RWPE2 (cell line): ENCODE measurements around the gene LGALS4.
"Not testable (repeated sequence)": the region's sequence is repeated elsewhere in the genome, so short reads cannot be mapped to it uniquely, and the experiment has no call there.

Source experiments
- ATAC-seq: fragments of 200-7000 bp; cut with Tn5 transposase; 3 replicates; pipeline ENCODE4 v1.9.1; 2021; ENCODE audit warnings: low read depth
- DNase-seq: peaks from one replicate; pipeline ENCODE4 v3.0.0-alpha.2; 2020; ENCODE audit warnings: low spot score
- H3K27ac ChIP-seq: fragments of 450-650 bp; 2 replicates; pipeline ENCODE4 v1.5.1; 2017; ENCODE audit warnings: mild to moderate bottlenecking; ENCODE audit not compliant: poor library complexity, severe bottlenecking
- H3K27me3 ChIP-seq: fragments of 250-450 bp; sonication (Bioruptor Pico); 2 replicates; pipeline ENCODE4 v1.5.1; 2021; ENCODE audit warnings: mild to moderate bottlenecking, moderate library complexity; ENCODE audit not compliant: insufficient read depth, poor library complexity, severe bottlenecking
- H3K36me3 ChIP-seq: fragments of 250-450 bp; sonication (Bioruptor Pico); 2 replicates; pipeline ENCODE4 v1.5.1; 2020; ENCODE audit warnings: low read depth, mild to moderate bottlenecking, moderate library complexity
- H3K4me1 ChIP-seq: fragments of 250-450 bp; sonication (Bioruptor Pico); 2 replicates; pipeline ENCODE4 v1.5.1; 2021; ENCODE audit warnings: mild to moderate bottlenecking, moderate library complexity; ENCODE audit not compliant: insufficient read depth, poor library complexity, severe bottlenecking
- H3K4me3 ChIP-seq: fragments of 250-450 bp; sonication (Bioruptor Pico); 2 replicates; pipeline ENCODE4 v1.5.1; 2021; ENCODE audit warnings: mild to moderate bottlenecking, moderate library complexity; ENCODE audit not compliant: severe bottlenecking
- H3K9me3 ChIP-seq: fragments of 250-450 bp; sonication (Bioruptor Pico); 2 replicates; pipeline ENCODE4 v1.5.1; 2021; ENCODE audit warnings: mild to moderate bottlenecking, moderate library complexity; ENCODE audit not compliant: severe bottlenecking
- TF ChIP-seq, protein P1 (sequence below): fragments of 450-650 bp; IDR thresholded peaks from one replicate; pipeline ENCODE4 v1.5.1; 2017; ENCODE audit warnings: mild to moderate bottlenecking, moderate library complexity; ENCODE audit not compliant: poor library complexity, severe bottlenecking

Gene LGALS4

DNA sequence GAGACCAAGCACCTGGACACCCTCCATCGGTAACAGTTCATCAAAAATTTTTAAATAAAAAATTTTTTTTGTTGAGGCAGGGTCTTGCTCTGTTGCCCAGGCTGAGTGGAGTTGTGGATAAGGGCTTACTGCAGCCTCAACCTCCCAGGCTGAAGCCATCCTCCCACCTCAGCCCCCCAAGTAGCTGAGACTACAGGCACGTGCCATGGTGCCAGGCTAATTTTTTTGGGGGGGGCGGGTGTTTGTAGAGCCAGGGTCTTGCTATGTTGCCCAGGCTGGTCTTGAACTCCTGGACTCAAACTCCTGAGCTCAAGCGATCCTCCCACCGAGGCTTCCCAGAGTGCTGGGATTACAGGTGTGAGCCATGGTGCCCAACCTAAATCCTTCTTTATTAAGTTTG, 19.1 kb downstream of the LGALS4 start:
- DNase-seq (no peak), ATAC-seq (no peak)
- no peaks in the 10 kb centered on the region for H3K9me3 ChIP-seq
- H3K36me3 ChIP-seq, result no peaks in the 10 kb centered on the region
- peaks cover 16% of the 10 kb centered on the region for H3K4me1 ChIP-seq
- H3K27ac ChIP-seq, result peak overlapping the region; percentile 94
- H3K4me3 ChIP-seq, result no peak overlapping the region
- H3K27me3 ChIP-seq, result no peaks in the 10 kb centered on the region
- TF ChIP-seq, protein P1, sequence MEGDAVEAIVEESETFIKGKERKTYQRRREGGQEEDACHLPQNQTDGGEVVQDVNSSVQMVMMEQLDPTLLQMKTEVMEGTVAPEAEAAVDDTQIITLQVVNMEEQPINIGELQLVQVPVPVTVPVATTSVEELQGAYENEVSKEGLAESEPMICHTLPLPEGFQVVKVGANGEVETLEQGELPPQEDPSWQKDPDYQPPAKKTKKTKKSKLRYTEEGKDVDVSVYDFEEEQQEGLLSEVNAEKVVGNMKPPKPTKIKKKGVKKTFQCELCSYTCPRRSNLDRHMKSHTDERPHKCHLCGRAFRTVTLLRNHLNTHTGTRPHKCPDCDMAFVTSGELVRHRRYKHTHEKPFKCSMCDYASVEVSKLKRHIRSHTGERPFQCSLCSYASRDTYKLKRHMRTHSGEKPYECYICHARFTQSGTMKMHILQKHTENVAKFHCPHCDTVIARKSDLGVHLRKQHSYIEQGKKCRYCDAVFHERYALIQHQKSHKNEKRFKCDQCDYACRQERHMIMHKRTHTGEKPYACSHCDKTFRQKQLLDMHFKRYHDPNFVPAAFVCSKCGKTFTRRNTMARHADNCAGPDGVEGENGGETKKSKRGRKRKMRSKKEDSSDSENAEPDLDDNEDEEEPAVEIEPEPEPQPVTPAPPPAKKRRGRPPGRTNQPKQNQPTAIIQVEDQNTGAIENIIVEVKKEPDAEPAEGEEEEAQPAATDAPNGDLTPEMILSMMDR, result no peak

- Histone ChIP-seq H3K9me3 (no peaks in the 10 kb centered on the region), H3K4me1 (peaks cover 19% of the 10 kb centered on the region), H3K27ac (peak overlapping the region; percentile 94), H3K27me3 (no peaks in the 10 kb centered on the region), H3K4me3 (no peak overlapping the region), H3K36me3 (no peaks in the 10 kb centered on the region)
- ATAC-seq (peak; percentile 90), DNase-seq (no peak)
- TF ChIP-seq, protein P1, result no peak
Observed at GRCh38 chr19:38793177-38793576, 19.6 kb downstream of the LGALS4 start.

GRCh38 chr19:38792250-38793111, 20.3 kb downstream of the LGALS4 start:
- Histone ChIP-seq H3K4me3 (no peak overlapping the region), H3K27ac (peak overlapping the region; percentile 94), H3K4me1 (peaks cover 19% of the 10 kb centered on the region), H3K36me3 (no peaks in the 10 kb centered on the region), H3K27me3 (no peaks in the 10 kb centered on the region), H3K9me3 (no peaks in the 10 kb centered on the region)
- TF ChIP-seq, protein P1, result no peak
- DNase-seq, result no peak
- no peak for ATAC-seq

- not testable (repeated sequence) for ATAC-seq, H3K4me3 ChIP-seq, H3K27ac ChIP-seq, H3K27me3 ChIP-seq, DNase-seq, H3K9me3 ChIP-seq, H3K36me3 ChIP-seq
- H3K4me1 ChIP-seq, result peaks cover 25% of the 10 kb centered on the region
Observed at GRCh38 chr19:38791451-38792064, 21.2 kb downstream of the LGALS4 start.

- H3K27ac ChIP-seq, H3K4me3 ChIP-seq, H3K27me3 ChIP-seq, H3K9me3 ChIP-seq, H3K36me3 ChIP-seq, ATAC-seq, DNase-seq: not testable (repeated sequence)
- peaks cover 29% of the 10 kb centered on the region for H3K4me1 ChIP-seq
Observed at GRCh38 chr19:38790507-38791403, 22.0 kb downstream of the LGALS4 start.
